ENCODE data around the gene MOV10L1.
"Not testable (repeated sequence)": the region's sequence is repeated elsewhere in the genome, so short reads cannot be mapped to it uniquely, and the experiment has no call there.

Gene MOV10L1

GRCh38 chr22:50203288-50203687 is 113.5 kb downstream of the MOV10L1 start:
- DNase-seq (ENCODE audit: low read depth in 2 of 2) = no peak

GRCh38 chr22:50204571-50204970 is 114.8 kb downstream of the MOV10L1 start:
- DNase-seq (ENCODE audit: low read depth in 2 of 2) = no peak

GRCh38 chr22:50204998-50205397 is 115.2 kb downstream of the MOV10L1 start:
- not testable (repeated sequence) for DNase-seq (ENCODE audit: low read depth in 2 of 2)

GRCh38 chr22:50205781-50206569 is 116.2 kb downstream of the MOV10L1 start:
- DNase-seq (ENCODE audit: low read depth in 2 of 2) = no peak

- DNase-seq (ENCODE audit: low read depth in 2 of 2) = no peak
These were observed 116.8 kb downstream of the MOV10L1 start for GRCh38 chr22:50206599-50206998.

- no peak for DNase-seq (ENCODE audit: low read depth in 2 of 2)
These were observed 117.8 kb downstream of the MOV10L1 start for GRCh38 chr22:50207383-50208140.

GRCh38 chr22:50208430-50208938 is 118.7 kb downstream of the MOV10L1 start:
- no peak for DNase-seq (ENCODE audit: low read depth in 2 of 2)

- no peak for DNase-seq (ENCODE audit: low read depth in 2 of 2)
These were observed 119.4 kb downstream of the MOV10L1 start for GRCh38 chr22:50208939-50209892.

GRCh38 chr22:50209893-50210292 is 120.1 kb downstream of the MOV10L1 start:
- DNase-seq (ENCODE audit: low read depth in 2 of 2) = peak; percentile 31 to 38

GRCh38 chr22:50210378-50211139 is 120.8 kb downstream of the MOV10L1 start:
- no peak for DNase-seq (ENCODE audit: low read depth in 2 of 2)

- DNase-seq (ENCODE audit: low read depth in 2 of 2) = no peak
These were observed 121.3 kb downstream of the MOV10L1 start for GRCh38 chr22:50211147-50211546.

Measured in activated CD8-positive, alpha-beta memory T cell treated with anti-CD3 and anti-CD28 coated beads for 4 hours (primary cell).